GM13976 (cell line): ENCODE data around the gene IRS4.

Experiments used
- DNase-seq: peaks from one replicate; pipeline ENCODE4 v3.0.0; 2012; ENCODE audit warnings: low spot score
- CTCF ChIP-seq: IDR thresholded peaks from 2 replicates; pipeline ENCODE4 v1.5.1; 2012; ENCODE audit warnings: borderline replicate concordance, mild to moderate bottlenecking; ENCODE audit not compliant: insufficient read depth; ENCODE audit errors: extremely low read depth, missing control alignments, control extremely low read depth
- in situ Hi-C: fragments of 300-500 bp; cut with MboI; formaldehyde crosslinking; loops from one replicate; pipeline ENCODE4 v1.12.0; 2022; ENCODE audit warnings: low sequenced_read_pairs, mixed read lengths, inconsistent platforms; ENCODE audit not compliant: unreplicated experiment

IRS4 gene

GRCh38 chrX:108712886-108713285 lies 23.5 kb downstream of the IRS4 start:
- no peak for TF ChIP-seq CTCF
- in situ Hi-C loops, result no loop called here

GRCh38 chrX:108704839-108705238 lies 31.5 kb downstream of the IRS4 start:
- in situ Hi-C loops, result no loop called here
- no peak for DNase-seq
- no peak for TF ChIP-seq CTCF

More at GRCh38 chrX:108712886-108713285, 23.5 kb downstream of the IRS4 start:
- no peak for DNase-seq

- in situ Hi-C loops, result no loop called here
- no peak for DNase-seq
- TF ChIP-seq CTCF, result no peak
These were observed 33.8 kb downstream of the IRS4 start for GRCh38 chrX:108702530-108702929.

GRCh38 chrX:108701633-108702032 lies 34.7 kb downstream of the IRS4 start:
- no peak for TF ChIP-seq CTCF
- DNase-seq, result no peak
- in situ Hi-C loops, result no loop called here

- TF ChIP-seq CTCF, result peak; percentile 36
- in situ Hi-C loops, result loop anchor here (25.0 kb wide), 1 partner anchor 688 kb away; no protein-coding TSS in a partner anchor
- peak; percentile 3 for DNase-seq
These were observed 37.0 kb downstream of the IRS4 start for GRCh38 chrX:108699368-108699767.

GRCh38 chrX:108696690-108697089 lies 39.7 kb downstream of the IRS4 start:
- no peak for TF ChIP-seq CTCF
- in situ Hi-C loops, result loop anchor here (25.0 kb wide), 1 partner anchor 691 kb away; no protein-coding TSS in a partner anchor
- no peak for DNase-seq
